CD4-positive, alpha-beta T cell treated with Interleukin-21 for 1 hour (primary cell): ENCODE measurements around the gene SUGP2.

Source experiments
- DNase-seq: peaks from one replicate; pipeline ENCODE4 v3.0.0-alpha.2; 2020

Gene SUGP2

DNA sequence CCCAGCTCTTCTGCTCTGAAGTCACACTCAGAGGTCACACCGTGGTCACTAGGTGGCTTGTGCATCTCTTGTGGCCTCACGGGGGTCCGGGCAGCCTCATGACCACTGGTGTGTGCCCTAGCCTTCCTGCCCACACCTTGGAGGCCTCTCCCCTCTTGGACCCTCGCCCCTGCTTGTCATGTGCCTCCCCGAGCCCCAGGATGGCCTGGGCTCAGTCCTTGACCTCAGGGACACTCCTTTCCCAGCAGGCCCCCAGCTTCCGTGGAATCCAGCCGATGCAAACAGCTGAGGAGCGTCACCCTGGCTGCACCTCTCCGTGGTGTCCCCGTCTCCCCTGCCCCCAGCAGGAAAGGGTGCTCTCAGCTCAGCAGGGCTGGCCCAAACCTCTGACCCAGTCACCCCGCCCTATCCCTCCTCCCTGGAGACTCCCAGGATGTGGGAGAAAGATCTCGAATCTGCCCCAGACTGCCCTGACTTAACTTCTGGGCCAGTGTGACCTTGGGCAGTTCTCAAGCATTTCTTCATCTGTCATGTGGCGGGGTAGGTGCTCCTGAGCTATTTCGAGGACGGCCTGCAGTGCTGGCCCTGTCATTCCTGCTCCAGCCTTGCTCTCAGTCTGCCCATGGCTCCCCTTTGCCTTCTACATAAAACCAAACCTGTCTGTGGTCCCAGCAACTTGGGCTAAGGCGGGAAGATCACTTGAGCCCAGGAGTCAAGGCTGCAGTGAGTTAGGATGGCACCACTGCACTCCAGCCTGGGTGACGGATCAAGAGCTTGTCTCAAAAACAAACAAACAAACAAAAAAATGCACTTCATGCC, 25.9 kb upstream of the SUGP2 start:
- no peak for DNase-seq

DNA sequence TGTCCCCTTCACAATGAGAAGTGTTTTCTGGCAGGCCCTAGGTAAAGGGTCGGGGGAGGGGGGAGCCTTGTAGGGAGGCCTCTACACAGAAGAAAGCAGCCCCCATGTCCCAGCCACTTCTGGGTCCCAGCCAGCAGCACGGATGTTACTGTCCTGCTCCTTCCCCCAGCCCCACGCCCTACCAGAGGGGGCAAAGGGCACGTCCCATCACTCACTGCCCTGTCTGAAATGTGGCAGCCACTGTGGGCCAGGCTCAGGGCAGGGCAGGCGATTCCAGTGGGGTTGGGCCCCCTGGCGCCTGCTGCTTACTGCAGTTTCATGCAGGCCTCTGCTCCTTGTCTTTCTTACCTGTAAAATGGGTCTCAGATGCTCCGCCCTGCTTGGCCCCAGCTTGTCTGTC, 24.4 kb upstream of the SUGP2 start:
- DNase-seq, result no peak

DNA sequence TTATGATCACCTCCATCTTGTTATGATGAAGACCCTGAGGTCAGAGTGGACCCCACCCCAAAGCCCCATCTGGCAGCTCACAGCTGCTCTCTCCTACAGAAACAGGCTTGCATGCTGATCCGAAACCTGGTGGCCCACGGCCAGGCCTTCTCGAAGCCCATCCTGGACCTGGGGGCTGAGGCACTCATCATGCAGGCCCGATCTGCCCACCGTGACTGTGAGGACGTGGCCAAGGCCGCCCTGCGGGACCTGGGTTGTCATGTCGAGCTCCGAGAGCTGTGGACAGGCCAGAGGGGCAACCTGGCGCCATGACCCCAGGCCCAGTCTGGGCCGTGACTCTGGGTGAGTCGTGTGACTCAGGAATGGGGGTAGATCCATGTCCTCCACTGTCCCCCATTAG, 24.0 kb upstream of the SUGP2 start:
- DNase-seq, result no peak

DNA sequence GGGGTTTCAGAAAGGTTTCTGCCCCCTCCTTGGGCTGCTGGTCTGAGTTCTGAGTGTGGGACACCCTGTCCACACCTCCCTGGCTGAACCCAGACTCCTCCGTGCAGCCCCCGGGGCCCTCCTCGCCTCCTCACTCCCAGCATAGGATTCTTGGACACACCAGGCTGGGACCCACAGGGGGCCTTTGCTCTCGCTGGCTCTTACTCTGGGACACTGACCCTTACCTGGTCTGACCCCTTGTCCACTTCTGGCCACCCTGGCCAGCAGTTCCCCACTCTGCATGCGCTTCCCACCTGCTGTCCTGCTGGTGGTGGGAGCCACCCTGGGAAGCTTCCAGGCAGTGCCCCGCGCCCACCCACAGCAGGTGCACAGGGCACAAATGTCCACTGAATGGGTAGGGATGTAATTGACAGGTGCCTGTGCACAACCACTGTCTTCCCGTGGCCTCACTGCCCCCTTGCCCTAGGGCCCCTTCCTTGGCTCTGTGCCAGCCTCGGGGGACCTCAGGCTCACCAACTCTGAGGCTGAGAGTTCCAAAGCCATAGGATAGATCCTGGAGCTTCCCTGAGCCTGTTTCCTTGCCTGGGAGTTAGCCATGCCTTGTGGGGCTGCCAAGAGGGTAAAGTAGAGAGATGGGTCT, 23.4 kb upstream of the SUGP2 start:
- no peak for DNase-seq

DNA sequence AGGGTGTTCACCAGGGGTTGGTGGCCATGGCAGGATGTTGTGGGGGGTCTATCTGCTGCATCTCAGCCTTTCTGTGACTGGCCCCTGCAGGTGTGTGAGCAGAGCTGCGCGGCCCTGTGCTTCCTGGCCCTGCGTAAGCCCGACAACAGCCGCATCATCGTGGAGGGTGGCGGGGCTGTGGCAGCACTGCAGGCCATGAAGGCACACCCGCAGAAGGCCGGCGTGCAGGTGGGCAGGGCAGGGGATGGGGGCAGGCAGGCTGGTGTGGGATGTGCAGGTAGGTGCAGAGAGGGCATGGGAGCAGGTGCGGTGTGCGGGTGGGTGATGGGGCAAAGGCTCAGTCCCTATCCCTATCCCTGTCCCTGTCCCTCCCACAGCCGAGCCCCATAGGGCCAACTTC, 22.4 kb upstream of the SUGP2 start:
- no peak for DNase-seq

DNA sequence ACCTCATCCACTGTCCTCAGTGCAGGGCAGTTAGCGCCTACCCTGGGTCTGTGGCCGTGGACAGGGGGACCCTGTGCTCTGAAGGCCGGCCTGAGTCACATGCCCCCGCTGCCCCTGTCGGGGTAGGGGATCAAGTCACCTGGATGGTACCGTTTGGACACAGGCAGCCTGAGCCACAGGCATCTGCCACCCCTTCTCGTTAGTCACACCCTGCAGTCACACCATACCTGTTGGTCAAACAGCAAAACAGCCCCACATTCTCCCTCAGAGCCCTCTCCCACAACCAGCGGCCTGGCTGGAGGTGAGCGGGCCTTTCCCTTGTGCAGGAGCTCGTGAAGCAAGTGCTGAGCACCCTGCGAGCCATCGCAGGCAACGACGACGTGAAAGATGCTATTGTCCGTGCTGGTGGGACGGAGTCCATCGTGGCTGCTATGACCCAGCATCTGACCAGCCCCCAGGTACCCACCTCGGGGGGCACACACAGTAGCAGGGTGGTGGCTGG, 21.7 kb upstream of the SUGP2 start:
- no peak for DNase-seq

DNA sequence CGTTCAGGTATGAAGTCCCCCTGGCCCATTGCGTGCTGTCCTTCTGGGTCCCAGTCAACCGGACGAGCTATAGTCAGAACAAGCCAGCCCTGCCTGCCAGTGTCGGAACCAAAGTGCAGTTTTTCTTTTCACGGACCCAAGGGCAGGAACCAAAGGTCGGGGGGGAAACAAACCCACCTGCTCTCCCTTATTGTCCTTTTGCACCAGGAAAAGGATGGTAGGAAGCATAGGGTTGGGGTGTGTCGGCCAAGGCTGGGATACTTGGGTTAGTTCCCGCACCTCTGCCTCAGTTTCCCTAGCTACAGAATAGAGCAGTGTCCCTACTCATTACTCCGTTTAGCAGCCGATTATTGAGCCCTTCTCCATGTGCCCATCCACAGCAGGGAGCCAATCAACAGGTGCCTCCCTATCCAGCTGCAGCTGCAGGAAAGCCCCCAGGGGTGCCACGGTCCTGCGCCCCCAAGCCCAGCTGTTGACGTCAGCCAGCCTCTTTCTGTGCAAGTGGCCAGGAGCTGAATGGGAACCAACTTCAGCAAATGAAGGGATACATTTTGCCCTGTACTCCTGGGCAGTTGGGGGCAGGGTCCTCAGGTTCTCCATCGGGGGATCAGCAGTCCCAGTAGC, 21.1 kb upstream of the SUGP2 start:
- no peak for DNase-seq

DNA sequence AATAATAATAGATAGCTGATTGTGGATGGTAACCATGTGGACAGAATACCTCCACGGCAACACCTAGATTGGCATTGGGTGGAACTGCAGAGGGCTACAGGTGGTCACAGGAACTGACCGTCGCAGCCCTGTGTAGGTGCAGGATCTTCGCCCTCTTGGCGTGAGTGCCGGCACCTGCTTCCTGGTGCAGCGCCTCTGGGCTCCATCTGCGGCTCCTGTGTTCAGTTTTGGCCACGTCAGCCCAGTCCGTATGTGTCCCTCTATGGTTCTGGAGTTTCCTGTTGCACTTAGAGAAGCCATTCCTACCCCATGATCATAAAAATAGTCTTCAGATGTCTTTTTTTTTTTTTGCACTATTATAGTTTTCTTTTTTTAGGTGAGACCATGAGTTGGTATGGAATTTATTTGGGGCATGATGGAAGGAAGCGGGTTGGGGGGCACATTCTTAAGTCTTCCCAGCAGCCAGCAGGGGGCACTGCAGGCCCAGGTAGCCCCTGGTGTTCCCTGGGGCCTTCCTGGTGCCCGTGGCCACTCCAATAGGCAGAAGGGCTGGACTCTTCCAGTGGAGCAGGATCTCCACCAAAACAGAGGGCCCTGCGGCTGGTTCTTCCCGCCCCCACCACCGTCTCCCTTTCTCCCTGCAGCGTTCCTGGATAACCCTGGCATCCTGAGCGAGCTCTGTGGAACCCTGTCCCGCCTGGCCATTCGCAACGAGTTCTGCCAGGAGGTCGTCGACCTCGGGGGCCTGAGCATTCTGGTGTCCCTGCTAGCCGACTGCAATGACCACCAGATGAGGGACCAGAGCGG, 20.4 kb upstream of the SUGP2 start:
- DNase-seq, result peak; percentile 61

DNA sequence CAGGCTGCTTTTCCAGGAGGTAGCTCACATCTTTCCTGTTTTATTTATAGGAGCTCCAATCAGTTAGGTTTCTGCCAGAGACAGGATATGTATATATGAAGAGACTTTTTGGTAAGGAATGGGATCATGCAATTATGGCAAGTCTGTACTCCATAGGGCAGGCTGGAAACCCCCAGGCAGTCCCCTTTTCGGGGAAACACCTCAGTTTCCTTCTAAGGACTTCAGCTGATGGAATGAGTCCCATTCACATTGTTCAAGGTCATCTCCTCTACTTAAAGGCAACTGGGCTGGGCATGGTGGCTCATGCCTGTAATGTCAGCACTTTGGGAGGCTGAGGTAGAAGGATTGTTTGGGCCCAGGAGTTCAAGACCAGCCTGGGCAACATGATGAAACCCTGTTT, 19.6 kb upstream of the SUGP2 start:
- no peak for DNase-seq

DNA sequence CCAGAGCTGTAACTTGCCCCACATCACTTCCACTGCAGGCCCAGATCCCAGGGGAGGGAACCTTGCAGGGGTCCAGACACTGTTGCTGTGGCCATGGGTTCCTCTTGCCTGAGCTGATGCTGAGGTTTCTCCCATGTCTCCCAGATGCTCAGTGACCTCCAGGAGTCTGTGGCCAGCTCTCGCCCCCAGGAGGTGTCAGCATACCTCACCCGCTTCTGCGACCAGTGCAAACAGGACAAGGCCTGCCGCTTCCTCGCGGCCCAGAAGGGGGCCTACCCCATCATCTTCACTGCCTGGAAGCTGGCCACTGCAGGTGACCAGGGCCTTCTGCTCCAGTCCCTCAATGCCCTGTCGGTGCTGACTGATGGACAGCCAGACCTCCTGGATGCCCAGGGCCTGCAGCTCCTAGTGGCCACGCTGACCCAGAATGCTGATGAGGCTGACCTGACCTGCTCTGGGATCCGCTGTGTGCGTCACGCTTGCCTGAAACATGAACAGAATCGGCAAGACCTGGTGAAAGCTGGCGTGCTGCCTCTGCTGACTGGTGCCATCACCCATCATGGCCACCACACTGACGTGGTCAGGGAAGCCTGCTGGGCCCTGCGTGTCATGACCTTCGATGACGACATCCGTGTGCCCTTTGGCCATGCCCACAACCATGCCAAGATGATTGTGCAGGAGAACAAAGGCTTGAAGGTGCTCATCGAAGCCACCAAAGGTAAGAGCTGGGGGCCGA, 18.3 kb upstream of the SUGP2 start:
- no peak for DNase-seq

DNA sequence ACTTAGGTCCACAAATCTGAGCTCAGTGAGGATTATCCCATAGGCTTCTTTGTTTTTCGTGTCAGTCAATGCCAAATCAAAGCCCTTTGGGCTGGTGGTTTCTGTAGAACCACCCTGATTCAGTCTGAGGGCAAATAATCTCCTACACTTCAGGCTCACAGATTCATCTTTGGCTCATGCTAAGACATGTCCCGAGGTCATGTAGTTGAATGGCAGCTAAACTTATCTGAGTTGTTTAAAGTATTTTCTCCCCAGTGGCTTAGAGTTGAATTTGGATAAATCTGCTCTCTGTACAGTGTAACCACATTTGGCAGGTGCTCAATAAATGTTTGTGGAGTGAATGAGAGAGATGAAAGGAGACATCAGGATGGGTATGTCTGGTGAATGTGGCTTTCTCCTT, 17.4 kb upstream of the SUGP2 start:
- no peak for DNase-seq

DNA sequence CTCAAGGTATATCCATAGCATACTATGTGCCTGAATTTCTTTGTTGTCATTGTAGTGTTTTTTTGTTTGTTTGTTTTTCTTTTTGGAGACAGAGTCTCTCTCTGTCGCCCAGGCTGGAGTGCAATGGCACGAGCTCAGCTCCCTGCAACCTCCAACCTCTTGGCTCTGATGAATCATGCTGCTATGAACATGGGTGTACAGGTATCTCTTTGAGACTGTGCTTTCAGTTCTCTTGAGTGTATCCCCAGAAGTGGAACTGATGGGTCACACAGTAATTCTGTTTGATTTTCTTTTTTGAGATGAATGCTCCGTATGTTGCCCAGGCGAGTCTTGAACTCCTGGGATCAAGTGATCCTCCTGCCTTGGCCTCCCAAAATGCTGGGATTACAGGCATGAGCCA, 16.8 kb upstream of the SUGP2 start:
- no peak for DNase-seq

DNA sequence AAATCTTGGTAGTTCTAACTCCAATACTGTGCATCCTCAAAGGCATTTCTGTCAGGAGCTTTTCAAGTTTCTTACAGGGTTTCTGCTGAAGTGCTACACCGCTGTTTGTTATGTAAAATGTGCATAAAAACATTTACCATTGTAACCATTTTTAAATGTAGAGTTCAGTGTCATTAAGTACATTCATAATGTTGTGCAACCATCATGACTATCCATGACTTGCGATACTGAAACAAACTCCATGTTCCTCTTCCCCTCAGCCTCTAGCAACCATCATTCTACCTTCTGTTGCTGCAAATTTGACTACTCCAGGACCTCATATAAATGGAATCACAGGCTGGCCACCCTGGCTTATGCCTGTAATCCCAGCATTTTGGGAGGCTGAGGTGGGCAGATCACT, 16.1 kb upstream of the SUGP2 start:
- no peak for DNase-seq

DNA sequence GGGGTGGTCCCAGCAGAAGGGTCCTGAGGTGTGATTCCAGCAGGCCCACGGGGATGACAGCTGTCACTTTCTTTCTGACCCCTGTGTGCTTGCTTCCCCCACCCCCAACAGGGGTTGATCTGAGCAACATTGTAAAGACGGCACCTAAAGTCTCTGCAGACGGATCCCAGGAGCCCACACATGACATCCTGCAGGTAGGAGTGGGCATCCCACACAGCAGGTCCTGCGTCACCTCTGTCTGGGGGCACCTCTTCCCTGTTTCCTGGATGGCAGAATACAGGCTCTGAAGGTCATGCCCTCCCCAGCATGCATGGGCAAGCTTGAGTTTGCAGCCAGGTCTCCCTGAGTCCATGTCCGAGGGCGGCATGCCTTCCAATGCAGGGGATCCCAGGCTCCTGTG, 10.6 kb upstream of the SUGP2 start:
- no peak for DNase-seq

DNA sequence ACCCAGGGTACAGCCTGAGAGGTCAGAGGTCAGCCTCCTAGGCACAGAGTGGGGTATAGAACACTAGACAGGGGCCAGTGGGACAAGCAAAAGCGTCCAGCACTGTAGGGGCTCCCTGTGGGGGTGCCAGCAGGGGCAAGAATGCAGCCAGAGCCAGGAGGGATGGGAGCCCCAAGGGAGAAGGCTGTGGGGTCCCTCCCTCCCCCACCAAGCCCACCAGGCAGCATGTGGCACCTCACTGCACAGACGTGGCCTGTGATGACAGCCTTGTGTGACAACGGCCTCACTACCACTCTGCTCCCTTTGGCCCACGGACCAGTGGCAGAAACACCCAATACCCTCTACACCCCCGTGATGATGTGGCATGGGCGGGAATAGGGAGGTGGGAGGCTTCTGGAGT, 10.2 kb upstream of the SUGP2 start:
- DNase-seq, result no peak

DNA sequence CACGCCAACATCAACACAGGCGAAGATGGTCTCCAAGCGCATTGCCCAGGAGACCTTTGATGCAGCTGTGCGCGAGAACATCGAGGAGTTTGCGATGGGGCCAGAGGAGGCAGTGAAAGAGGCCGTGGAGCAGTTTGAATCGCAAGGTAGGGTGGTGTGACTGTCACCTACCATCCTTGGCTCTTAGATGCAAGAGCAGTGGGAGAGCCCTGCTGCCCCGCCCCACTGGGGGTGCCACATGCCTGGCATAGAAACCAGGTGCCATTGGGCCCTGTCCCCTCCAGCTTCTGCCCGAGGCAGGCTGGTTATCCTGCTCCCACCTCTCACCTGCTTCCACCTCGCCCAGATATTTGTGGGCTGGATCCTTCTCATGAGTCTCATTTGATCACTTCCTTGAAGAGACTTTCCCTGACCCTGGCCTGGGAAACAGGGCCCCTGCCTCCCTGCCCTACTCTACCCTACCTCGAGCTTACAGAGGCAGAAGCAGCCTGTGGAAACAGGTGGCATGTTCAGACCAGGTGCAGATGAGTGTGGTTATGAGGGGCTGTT, 9.5 kb upstream of the SUGP2 start:
- DNase-seq, result no peak

DNA sequence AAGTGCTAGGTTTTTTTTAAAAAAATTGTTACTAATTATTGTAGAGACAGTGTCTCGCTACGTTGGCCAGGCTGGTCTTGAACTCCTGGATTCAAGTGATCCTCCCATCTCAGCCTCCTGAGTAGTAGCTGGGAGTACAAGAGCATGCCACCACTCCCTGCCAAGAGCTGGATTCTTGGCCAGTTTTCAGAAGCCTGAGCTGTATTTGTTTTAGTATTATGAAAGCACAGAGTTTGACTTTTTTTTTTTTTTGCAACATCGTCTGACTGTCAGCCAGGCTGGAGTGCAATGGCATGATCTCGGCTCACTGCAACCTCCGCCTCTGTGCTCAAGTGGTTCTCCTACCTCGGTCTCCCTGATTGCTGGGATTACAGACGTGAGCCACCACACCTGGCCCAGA, 7.1 kb upstream of the SUGP2 start:
- no peak for DNase-seq

DNA sequence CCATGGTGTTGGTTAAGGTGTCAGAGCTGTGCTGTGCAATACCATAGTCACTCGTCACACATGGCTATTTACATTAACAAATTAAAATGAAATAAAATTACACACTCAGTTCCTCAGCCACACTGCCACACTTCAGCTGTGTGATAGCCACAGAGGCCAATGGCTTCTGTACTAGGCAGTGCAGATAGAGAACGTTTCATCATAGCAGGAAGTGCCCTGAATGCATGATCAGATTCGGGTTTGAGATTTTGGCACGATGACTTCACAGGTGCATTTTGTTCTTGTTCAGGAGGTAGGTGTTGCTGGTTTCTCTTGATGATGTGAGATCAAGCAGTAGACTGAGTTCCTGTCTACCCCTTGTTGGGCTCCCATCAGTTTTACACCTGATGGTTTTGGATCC, 6.6 kb upstream of the SUGP2 start:
- DNase-seq, result peak; percentile 51

DNA sequence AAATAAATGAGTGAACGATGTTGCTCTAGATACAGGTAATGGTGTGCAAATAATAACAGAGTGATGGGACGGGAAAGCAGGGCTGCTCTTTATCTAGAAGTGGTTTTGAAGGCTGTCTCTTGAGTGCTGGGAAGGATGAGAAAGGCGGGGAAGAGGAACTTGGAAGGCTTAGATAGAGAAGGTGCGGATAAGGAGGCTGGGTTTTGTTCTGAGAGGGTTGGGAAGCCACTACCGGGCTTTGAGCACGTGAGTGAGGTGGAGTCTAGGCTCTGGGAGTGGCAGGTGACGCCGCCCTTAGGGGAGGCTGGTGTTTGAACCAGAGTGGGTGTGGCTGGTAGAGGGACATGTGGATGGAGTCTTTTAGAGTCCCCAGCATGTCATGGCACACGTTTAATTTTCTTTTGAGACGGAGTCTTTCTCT, 897 bp upstream of the SUGP2 start:
- peak; percentile 77 for DNase-seq

DNA sequence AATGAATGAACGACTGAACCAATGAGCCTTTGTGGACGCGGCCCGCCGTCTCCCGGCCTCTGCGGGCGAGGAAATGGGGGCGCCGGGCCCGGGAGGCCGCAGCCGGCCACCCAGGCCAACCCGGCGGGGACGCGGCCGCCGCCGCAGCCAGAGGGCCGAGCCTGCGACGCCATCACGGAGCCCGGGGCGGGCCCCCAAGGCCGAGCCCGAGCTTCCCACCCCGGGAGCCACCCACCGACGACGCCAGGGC, 216 bp downstream of the SUGP2 start:
- no peak for DNase-seq

DNA sequence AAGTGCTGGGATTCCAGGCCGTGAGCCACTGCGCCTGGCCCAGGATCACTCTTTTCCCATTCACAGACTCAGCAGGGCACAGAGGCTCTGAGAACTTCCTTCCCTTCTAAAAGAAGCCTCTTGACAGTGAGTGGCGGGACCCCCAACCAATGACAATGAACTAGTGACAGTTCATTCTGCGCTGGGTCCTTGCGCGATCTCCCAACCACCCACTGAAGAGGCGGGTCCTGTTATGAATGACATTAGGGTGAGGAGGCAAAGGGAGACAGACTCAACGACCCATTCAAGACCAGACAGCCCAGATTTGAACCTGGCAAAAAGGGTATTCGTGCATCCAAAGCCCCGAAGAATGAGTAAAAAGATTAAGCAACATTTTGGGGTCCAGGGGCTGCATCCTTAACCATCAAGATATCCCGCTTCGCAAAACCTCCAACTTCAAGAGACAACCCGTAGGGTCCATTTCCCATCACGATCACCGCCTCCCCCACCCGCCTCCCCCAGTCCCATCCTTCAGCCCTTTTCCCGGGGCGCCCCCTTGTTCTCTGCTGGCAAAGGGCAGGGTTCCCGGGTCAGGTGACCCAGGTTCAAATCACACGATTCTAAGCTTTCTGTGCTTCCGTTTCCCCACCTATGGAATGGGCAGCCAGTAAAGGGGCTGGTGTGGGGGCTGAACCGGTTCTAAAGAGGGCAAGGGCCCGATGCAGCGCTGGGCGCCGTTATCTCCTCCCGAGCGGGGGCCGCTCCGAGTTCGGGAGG, 719 bp downstream of the SUGP2 start:
- peak; percentile 76 for DNase-seq

DNA sequence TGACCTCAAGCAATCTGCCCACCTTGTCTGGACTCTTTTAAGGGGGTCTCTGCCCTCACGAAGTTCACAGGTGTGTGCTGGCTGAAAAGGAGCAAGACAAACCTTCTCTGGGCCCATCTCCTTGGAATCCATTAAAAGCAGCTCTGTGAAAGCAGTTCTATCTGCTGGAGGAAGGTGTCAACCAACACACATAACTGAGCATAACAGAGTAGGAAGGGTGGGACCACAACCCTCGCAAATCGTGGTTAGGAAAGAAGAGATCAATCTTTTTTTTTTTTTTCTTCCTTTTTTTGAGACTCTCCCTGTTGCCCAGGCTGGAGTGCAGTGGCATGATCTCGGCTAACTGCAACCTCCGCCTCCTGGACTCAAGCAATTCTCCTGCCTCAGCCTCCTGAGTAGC, 1.4 kb downstream of the SUGP2 start:
- DNase-seq, result no peak
